GM21367 (cell line): ENCODE measurements around the gene MLXIP.

Experiments
- ATAC-seq: cut with Tn5 transposase; IDR thresholded peaks from one replicate; pipeline ENCODE4 v1.9.1; 2021; ENCODE audit not compliant: unreplicated experiment

The MLXIP gene

GRCh38 chr12:122141911-122142725 lies 63.6 kb downstream of the MLXIP start:
- no peak for ATAC-seq

- ATAC-seq: no peak
These were observed 64.3 kb downstream of the MLXIP start for GRCh38 chr12:122142857-122143256.

DNA sequence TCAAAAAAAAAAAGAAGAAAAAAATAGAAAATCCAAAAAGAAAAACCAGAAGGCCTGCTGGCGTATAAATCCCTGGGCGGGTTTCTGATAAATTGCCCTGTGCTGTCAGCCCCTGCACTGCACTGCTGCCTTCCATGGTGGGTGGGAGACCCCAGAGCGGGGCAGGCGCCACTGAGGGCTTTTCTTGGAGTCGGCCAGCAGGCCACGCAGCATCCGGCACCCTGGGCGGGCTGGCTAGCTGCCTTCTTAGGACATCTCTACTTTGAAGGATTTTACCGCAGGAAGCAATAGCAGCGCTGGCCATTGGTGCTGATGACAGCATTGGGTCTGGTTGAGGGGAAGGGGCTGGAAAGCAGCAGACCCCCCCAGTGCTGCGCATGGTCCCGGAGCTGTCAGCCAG lies 66.3 kb downstream of the MLXIP start:
- no peak for ATAC-seq

GRCh38 chr12:122145505-122146330 lies 67.2 kb downstream of the MLXIP start:
- ATAC-seq: no peak

DNA sequence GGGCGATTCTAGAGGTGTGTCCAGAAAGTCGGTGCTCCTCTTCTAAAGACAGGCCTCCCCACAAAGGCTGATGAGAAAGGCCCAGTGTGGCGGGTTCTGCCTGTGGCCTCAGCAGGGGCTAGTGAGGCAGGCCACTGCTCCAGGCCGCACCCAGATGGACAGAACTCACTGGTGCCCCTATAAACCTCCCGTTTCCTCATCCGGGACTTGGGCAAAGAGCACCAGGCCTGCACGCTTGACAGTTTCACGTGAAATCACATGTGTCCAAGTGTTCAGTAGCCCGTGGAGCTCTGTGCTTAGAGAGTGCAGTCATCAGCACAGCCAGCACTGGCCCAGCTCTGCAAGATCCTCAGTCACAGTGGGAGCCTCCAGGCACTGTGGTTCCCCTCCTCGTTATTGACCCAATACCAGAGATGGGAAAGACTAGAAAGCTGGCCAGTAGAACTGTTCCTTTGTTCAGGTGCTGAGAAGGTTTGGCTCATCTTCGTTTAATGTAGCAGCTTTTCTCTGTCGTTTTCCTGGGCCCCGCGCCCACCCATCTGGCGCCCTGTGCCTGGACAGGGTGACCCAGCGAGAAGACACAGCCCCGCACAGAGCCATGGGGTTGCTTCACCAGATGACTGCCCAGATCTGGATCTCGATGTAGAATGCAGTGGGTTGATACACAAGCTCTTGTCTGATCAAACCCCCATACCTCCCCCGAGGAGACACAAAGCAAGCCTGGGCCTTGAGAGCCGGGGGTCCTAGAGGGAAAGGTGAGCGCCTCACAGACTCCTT lies 69.1 kb downstream of the MLXIP start:
- no peak for ATAC-seq

DNA sequence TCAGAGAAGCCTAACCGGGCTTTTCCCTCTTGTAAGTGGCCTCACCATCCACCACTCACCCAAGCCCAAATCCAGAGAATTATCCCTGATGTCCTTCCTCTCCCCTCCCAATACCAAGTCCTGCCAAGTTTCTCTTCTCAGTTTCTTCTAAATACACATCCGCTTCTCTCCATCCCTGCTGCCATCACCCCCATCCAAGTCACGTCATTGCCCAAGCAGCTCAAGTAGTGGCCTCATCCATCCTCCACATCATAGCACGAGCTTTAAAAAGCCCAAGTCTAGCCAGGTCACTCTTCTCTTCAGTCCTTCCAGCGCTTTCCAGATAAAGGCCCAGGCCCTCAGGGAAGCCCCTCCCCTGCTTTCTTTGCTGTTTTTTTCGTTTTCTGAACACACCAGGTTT lies 70.1 kb downstream of the MLXIP start:
- no peak for ATAC-seq

DNA sequence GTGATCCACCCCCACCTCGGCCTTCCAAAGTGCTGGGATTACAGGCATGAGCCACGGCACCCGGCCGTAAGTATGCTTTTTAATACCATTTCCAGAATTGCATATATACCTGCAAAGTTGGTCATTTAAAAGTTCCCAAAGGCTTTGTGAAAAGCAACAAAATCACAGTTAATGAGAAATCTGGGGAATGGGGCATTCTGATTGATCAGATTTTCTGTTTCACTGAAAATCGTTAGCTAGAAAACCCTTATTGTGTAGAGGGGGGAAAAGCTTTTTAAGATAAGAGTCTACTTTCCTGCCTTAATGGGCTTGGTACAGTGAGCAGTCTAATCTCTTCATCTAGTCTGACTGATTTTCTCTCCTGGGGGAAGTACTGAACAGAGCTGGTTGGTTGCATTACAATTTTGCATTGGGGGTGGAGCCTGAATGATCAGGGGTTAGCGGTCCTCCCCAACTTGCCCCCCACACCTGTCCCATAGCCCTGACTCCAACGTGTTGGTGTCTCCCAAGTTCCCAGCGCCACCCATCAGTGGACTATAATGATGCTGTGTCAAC lies 71.6 kb downstream of the MLXIP start:
- no peak for ATAC-seq

DNA sequence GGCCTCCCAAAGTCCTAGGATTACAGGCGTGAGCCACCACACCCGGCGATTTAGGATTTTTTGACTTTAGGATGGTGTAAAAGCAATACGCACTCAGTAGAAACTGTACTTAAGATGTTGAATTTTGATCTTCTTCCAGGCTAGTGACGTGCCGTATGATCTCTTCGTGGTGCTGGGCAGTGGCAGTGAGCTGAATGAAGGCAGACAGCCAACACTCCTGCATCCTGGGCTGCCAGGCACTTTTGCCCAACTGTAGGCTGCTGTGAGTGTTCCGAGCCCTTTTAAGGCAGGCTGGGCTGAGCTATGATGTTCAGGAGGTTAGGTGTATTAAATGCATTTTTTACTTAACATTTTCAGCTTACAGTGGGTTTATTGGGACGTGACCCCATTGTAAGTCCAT lies 74.2 kb downstream of the MLXIP start:
- ATAC-seq: no peak

GRCh38 chr12:122155705-122156104 lies 77.1 kb downstream of the MLXIP start:
- ATAC-seq: no peak

DNA sequence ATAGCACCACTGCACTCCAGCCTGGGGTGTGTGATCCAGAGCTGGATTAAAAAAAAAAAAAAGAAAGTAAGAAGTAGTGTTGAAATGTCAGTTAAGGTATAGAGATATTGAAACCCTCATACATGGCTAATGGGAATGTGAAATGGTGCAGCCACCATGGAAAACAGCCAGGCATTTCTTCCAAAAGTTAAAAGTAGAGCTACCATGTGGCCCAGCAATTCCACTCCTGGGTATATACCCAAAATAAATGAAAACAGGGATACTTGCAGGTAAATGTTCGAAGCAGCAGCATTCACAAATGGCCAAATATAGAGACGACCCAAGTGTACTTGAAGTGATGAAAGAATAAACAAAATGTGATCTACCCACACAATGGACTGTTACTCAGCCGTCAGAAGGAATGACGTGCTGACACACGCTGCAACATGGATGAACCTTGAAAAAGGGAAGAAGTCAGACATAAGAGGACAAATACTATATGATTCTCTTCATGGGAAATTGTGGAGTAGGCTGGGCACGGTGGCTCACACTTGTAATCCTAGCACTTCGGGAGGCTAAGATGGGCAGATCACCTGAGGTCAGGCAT lies 80.2 kb downstream of the MLXIP start:
- ATAC-seq: no peak

- no peak for ATAC-seq
These were observed 81.3 kb downstream of the MLXIP start for GRCh38 chr12:122159882-122160281.

DNA sequence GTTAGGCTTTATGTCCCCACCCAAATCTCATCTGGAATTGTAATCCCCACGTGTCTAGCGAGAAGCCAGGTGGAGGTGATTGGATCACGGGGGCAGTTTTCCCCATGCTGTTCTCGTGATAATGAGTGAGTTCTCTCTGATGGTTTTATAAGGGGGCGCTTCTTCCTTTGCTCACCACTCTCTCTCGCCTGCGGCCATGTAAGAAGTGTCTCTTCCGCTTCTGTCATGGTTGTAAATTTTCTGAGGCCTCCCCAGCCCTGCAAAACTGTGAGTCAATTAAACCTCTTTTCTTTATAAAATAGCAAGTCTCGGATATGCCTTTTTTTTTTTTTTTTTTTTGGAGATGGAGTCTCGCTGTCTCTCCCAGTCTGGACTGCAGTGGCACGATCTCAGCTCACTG lies 82.2 kb downstream of the MLXIP start:
- no peak for ATAC-seq

DNA sequence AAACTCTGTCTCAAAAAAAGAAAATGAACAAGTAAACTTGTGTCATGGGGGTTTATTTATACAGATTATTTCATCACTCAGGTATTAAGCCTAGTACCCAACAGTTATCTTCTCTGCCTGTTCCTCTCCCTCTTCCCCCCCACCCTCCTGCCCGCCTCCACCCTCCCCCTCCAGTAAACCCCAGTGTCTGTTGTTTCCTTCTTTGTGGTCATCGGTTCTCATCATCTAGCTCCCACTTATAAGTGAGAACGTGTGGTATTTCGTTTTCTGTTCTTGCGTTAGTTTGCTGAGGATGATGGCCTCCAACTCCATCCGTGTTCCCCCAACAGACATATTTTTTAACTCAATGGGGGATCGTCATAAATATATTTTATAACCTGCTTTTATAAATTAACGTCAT lies 83.1 kb downstream of the MLXIP start:
- ATAC-seq: no peak

DNA sequence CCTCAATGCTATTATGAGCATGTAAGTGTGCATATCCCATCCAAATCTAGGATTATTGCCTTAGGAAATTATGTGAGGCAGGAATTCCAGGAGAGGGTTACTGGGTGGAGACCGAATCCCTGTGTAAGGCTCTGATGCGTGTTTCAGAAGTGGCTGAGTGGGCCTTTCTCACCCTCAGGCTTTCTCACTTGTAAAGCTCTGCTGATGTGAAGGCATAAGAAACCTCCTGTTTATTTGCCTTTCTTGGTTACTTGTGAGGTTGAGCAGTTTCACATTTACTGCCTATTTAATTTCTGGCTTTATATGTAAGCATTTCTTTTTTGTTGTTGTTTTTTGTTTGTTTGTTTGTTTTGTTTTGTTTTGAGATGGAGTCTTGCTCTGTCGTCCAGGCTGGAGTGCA lies 84.4 kb downstream of the MLXIP start:
- no peak for ATAC-seq

DNA sequence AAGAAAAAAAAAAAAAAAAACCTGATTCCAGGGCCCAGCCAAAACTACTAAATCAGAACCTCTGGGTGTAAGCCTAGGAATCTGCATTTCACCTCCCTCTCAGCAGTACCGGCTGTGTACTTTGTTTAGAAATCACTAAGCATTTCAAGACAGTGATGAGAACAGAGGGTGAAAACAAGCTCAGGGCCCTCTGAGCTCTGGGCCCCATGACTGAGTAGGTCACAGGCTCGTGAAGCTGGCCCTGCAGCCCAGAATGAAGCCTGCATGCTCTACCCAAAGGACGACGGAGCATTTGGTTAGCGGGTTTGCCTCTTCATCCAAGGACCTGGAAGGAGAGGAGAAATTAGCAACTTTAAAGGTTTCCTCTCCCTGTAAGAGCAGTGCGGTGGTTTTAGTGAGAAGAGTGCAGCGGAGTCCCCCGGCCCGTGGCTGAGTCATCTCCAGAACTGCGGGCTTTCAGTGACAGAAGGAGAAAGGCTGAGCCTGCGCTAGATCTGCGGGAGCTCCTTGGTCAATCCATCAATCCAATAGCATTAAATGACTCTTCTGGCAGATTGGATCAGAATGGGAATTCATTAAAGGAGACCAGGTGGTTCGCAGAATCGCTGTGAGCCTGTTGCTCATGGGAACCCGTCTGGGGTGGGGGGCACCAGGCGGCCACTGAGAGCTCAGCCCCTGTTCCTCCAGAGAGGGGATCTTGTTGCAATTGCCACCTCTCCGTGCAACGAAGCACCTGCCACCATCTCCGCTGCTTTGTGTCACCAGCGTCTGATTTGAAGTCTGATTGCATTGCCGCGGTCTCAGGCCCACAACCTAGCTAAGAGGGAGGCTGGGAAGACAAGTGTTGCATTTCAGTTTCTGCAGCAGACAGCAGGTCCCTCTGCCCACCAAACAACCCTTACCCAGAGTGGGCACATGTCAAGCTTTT lies 88.1 kb downstream of the MLXIP start:
- ATAC-seq: no peak

DNA sequence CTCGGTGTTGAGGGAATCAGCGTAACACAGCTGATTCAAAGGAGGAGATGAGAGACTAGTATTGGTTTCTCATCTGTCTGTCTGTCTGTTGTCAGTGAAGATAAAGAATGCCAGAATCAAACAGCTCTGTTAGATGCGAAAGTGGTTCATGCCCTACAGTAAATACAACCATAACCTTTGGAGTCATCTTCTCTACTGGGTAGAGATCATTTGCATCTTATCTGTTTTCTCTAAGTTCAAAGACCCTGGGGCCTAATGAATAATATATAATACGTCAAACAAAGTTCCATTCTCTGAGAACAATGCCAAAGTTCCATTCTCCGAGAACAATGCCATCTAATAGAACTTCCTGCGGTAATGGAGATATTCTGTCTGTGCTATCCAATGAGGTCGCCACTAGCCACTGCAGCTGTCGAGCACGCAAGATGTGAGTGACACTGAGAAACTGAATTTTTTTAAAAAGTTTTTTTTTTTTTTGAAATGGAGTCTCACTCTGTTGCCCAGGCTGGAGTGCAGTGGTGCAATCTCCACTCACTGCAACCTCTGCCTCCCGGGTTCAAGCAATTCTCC lies 88.9 kb downstream of the MLXIP start:
- ATAC-seq: no peak

DNA sequence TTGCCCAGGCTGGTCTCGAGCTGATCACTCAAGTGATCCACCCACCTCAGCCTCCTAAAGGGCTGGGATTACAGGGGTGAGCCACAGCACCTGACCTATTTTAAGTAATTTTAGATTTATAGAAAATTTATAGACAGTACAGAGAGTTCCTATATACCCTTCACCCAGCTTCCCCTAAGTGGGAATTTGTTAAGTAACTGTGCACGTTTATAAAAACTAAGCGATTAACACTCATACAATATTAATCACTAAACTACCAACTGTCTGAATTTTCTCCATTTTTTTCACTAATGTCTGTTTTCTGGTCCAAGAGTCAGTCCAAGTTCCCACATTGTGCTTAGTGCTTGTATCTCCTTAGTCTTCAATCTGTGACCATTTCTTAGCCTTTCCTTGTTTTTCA lies 89.9 kb downstream of the MLXIP start:
- no peak for ATAC-seq

- ATAC-seq: no peak
These were observed 92.8 kb downstream of the MLXIP start for GRCh38 chr12:122171399-122171798.

- no peak for ATAC-seq
These were observed 93.8 kb downstream of the MLXIP start for GRCh38 chr12:122172262-122172939.
